ENCODE data around the gene THTPA.
"Not testable (repeated sequence)": the region's sequence is repeated elsewhere in the genome, so short reads cannot be mapped to it uniquely, and the experiment has no call there.

The THTPA gene

GRCh38 chr14:23584527-23585203, 28.6 kb downstream of the THTPA start:
- H3K36me3 ChIP-seq (ENCODE audit: control insufficient read depth, insufficient read depth, low read length); H3K9me3 ChIP-seq (ENCODE audit: control insufficient read depth, low read length); H3K4me3 ChIP-seq (ENCODE audit: insufficient read depth, low read depth, low read length); H3K27me3 ChIP-seq (ENCODE audit: control insufficient read depth, insufficient read depth, low read length, poor library complexity, severe bottlenecking); H3K27ac ChIP-seq (ENCODE audit: insufficient read depth, low read depth, low read length, poor library complexity, severe bottlenecking); H3K4me1 ChIP-seq (ENCODE audit: control insufficient read depth, insufficient read depth, low read length): not testable (repeated sequence)
- WGBS, 2 experiments = 90 to 93% methylated on average over 24 of the region's 26 CpGs

GRCh38 chr14:23588884-23589598, 33.0 kb downstream of the THTPA start:
- no peak overlapping the region for H3K4me3 ChIP-seq (ENCODE audit: insufficient read depth, low read depth, low read length)
- H3K4me1 ChIP-seq (ENCODE audit: control insufficient read depth, insufficient read depth, low read length) = no peaks in the 10 kb centered on the region
- no peaks in the 10 kb centered on the region for H3K27me3 ChIP-seq (ENCODE audit: control insufficient read depth, insufficient read depth, low read length, poor library complexity, severe bottlenecking)
- H3K36me3 ChIP-seq (ENCODE audit: control insufficient read depth, insufficient read depth, low read length) = no peaks in the 10 kb centered on the region
- no peak overlapping the region for H3K27ac ChIP-seq (ENCODE audit: insufficient read depth, low read depth, low read length, poor library complexity, severe bottlenecking)
- no peaks in the 10 kb centered on the region for H3K9me3 ChIP-seq (ENCODE audit: control insufficient read depth, low read length)
- WGBS, 2 experiments = 18 to 19% methylated on average over 5 of the region's 5 CpGs

GRCh38 chr14:23589606-23590005, 33.5 kb downstream of the THTPA start:
- H3K4me1 ChIP-seq (ENCODE audit: control insufficient read depth, insufficient read depth, low read length) = no peaks in the 10 kb centered on the region
- no peak overlapping the region for H3K27ac ChIP-seq (ENCODE audit: insufficient read depth, low read depth, low read length, poor library complexity, severe bottlenecking)
- H3K27me3 ChIP-seq (ENCODE audit: control insufficient read depth, insufficient read depth, low read length, poor library complexity, severe bottlenecking) = no peaks in the 10 kb centered on the region
- no peaks in the 10 kb centered on the region for H3K36me3 ChIP-seq (ENCODE audit: control insufficient read depth, insufficient read depth, low read length)
- H3K4me3 ChIP-seq (ENCODE audit: insufficient read depth, low read depth, low read length) = no peak overlapping the region
- H3K9me3 ChIP-seq (ENCODE audit: control insufficient read depth, low read length) = no peaks in the 10 kb centered on the region
- WGBS, 2 experiments = 85 to 98% methylated on average over 2 of the region's 2 CpGs

- Histone ChIP-seq H3K27ac (ENCODE audit: insufficient read depth, low read depth, low read length, poor library complexity, severe bottlenecking) (no peak overlapping the region), H3K9me3 (ENCODE audit: control insufficient read depth, low read length) (no peaks in the 10 kb centered on the region), H3K4me1 (ENCODE audit: control insufficient read depth, insufficient read depth, low read length) (no peaks in the 10 kb centered on the region), H3K36me3 (ENCODE audit: control insufficient read depth, insufficient read depth, low read length) (no peaks in the 10 kb centered on the region), H3K4me3 (ENCODE audit: insufficient read depth, low read depth, low read length) (no peak overlapping the region), H3K27me3 (ENCODE audit: control insufficient read depth, insufficient read depth, low read length, poor library complexity, severe bottlenecking) (no peaks in the 10 kb centered on the region)
- WGBS, 2 experiments = 84 to 96% methylated on average over 4 of the region's 4 CpGs
Observed at GRCh38 chr14:23590198-23590597, 34.1 kb downstream of the THTPA start.

- H3K4me3 ChIP-seq (ENCODE audit: insufficient read depth, low read depth, low read length); H3K27ac ChIP-seq (ENCODE audit: insufficient read depth, low read depth, low read length, poor library complexity, severe bottlenecking); H3K36me3 ChIP-seq (ENCODE audit: control insufficient read depth, insufficient read depth, low read length); H3K9me3 ChIP-seq (ENCODE audit: control insufficient read depth, low read length); H3K27me3 ChIP-seq (ENCODE audit: control insufficient read depth, insufficient read depth, low read length, poor library complexity, severe bottlenecking); H3K4me1 ChIP-seq (ENCODE audit: control insufficient read depth, insufficient read depth, low read length): not testable (repeated sequence)
- WGBS, 2 experiments = 87 to 88% methylated on average over 3 of the region's 3 CpGs
Observed at GRCh38 chr14:23594191-23594590, 38.1 kb downstream of the THTPA start.

GRCh38 chr14:23600322-23600707, 44.2 kb downstream of the THTPA start:
- H3K27ac ChIP-seq (ENCODE audit: insufficient read depth, low read depth, low read length, poor library complexity, severe bottlenecking) = no peak overlapping the region
- H3K4me1 ChIP-seq (ENCODE audit: control insufficient read depth, insufficient read depth, low read length) = no peaks in the 10 kb centered on the region
- no peaks in the 10 kb centered on the region for H3K27me3 ChIP-seq (ENCODE audit: control insufficient read depth, insufficient read depth, low read length, poor library complexity, severe bottlenecking)
- H3K4me3 ChIP-seq (ENCODE audit: insufficient read depth, low read depth, low read length) = no peak overlapping the region
- no peaks in the 10 kb centered on the region for H3K9me3 ChIP-seq (ENCODE audit: control insufficient read depth, low read length)
- WGBS, 2 experiments = 91 to 98% methylated on average over 1 to 2 of the region's 2 CpGs
- H3K36me3 ChIP-seq (ENCODE audit: control insufficient read depth, insufficient read depth, low read length) = no peaks in the 10 kb centered on the region

- Histone ChIP-seq H3K27ac (ENCODE audit: insufficient read depth, low read depth, low read length, poor library complexity, severe bottlenecking) (no peak overlapping the region), H3K36me3 (ENCODE audit: control insufficient read depth, insufficient read depth, low read length) (no peaks in the 10 kb centered on the region), H3K9me3 (ENCODE audit: control insufficient read depth, low read length) (no peaks in the 10 kb centered on the region), H3K4me3 (ENCODE audit: insufficient read depth, low read depth, low read length) (no peak overlapping the region), H3K27me3 (ENCODE audit: control insufficient read depth, insufficient read depth, low read length, poor library complexity, severe bottlenecking) (no peaks in the 10 kb centered on the region), H3K4me1 (ENCODE audit: control insufficient read depth, insufficient read depth, low read length) (no peaks in the 10 kb centered on the region)
- 96 to 100% methylated on average over 1 of the region's 1 CpG for WGBS, 2 experiments
Observed at GRCh38 chr14:23600806-23601205, 44.7 kb downstream of the THTPA start.

GRCh38 chr14:23601424-23601823, 45.4 kb downstream of the THTPA start:
- Histone ChIP-seq H3K9me3 (ENCODE audit: control insufficient read depth, low read length) (no peaks in the 10 kb centered on the region), H3K27ac (ENCODE audit: insufficient read depth, low read depth, low read length, poor library complexity, severe bottlenecking) (no peak overlapping the region), H3K4me1 (ENCODE audit: control insufficient read depth, insufficient read depth, low read length) (no peaks in the 10 kb centered on the region), H3K36me3 (ENCODE audit: control insufficient read depth, insufficient read depth, low read length) (no peaks in the 10 kb centered on the region), H3K4me3 (ENCODE audit: insufficient read depth, low read depth, low read length) (no peak overlapping the region), H3K27me3 (ENCODE audit: control insufficient read depth, insufficient read depth, low read length, poor library complexity, severe bottlenecking) (no peaks in the 10 kb centered on the region)

GRCh38 chr14:23601845-23602180, 45.7 kb downstream of the THTPA start:
- Histone ChIP-seq H3K27me3 (ENCODE audit: control insufficient read depth, insufficient read depth, low read length, poor library complexity, severe bottlenecking) (no peaks in the 10 kb centered on the region), H3K9me3 (ENCODE audit: control insufficient read depth, low read length) (no peaks in the 10 kb centered on the region), H3K36me3 (ENCODE audit: control insufficient read depth, insufficient read depth, low read length) (no peaks in the 10 kb centered on the region), H3K4me3 (ENCODE audit: insufficient read depth, low read depth, low read length) (no peak overlapping the region), H3K27ac (ENCODE audit: insufficient read depth, low read depth, low read length, poor library complexity, severe bottlenecking) (no peak overlapping the region), H3K4me1 (ENCODE audit: control insufficient read depth, insufficient read depth, low read length) (no peaks in the 10 kb centered on the region)
- WGBS, 2 experiments = 83 to 92% methylated on average over 1 of the region's 1 CpG

GRCh38 chr14:23602181-23603095, 46.4 kb downstream of the THTPA start:
- H3K27me3 ChIP-seq (ENCODE audit: control insufficient read depth, insufficient read depth, low read length, poor library complexity, severe bottlenecking) = no peaks in the 10 kb centered on the region
- H3K9me3 ChIP-seq (ENCODE audit: control insufficient read depth, low read length) = no peaks in the 10 kb centered on the region
- H3K27ac ChIP-seq (ENCODE audit: insufficient read depth, low read depth, low read length, poor library complexity, severe bottlenecking) = no peak overlapping the region
- H3K4me3 ChIP-seq (ENCODE audit: insufficient read depth, low read depth, low read length) = no peak overlapping the region
- H3K36me3 ChIP-seq (ENCODE audit: control insufficient read depth, insufficient read depth, low read length) = no peaks in the 10 kb centered on the region
- WGBS, 2 experiments = 91% methylated on average over 12 of the region's 12 CpGs
- H3K4me1 ChIP-seq (ENCODE audit: control insufficient read depth, insufficient read depth, low read length) = no peaks in the 10 kb centered on the region
